PFSK-1 (cell line): ENCODE data around the gene SMCO4.

ENCODE experiments used
- FOXP2 ChIP-seq: optimal IDR thresholded peaks from 2 replicates; pipeline ENCODE3; 2011; ENCODE audit warnings: borderline replicate concordance, control low read depth, inconsistent platforms; ENCODE audit not compliant: insufficient read depth; ENCODE audit errors: extremely low read length, extremely low read depth
- POLR2AphosphoS5 ChIP-seq: IDR thresholded peaks from 2 replicates; pipeline ENCODE4 v1.6.1; 2012; ENCODE audit warnings: low read depth, mild to moderate bottlenecking, control low read depth, low read length, moderate library complexity
- SIN3A ChIP-seq: IDR thresholded peaks from 2 replicates; pipeline ENCODE4 v1.6.1; 2012; ENCODE audit warnings: mild to moderate bottlenecking, low read length, moderate library complexity, borderline replicate concordance; ENCODE audit not compliant: insufficient read depth
- TAF1 ChIP-seq: IDR thresholded peaks from 2 replicates; pipeline ENCODE4 v1.6.1; 2012; ENCODE audit warnings: low read length, control low read depth, borderline replicate concordance; ENCODE audit not compliant: insufficient read depth
- TF ChIP-seq, protein P1 (sequence below), 2 experiments: IDR thresholded peaks; 2 replicates each; pipeline versions ENCODE4 v1.6.1 to v1.8.0; 2011 to 2012; ENCODE audit warnings: low read depth in 2 of 2, low read length in 2 of 2, control low read depth in 1 of 2, inconsistent platforms in 1 of 2, mild to moderate bottlenecking in 1 of 2, moderate library complexity in 1 of 2; ENCODE audit not compliant: insufficient read depth in 1 of 2

Gene SMCO4

DNA sequence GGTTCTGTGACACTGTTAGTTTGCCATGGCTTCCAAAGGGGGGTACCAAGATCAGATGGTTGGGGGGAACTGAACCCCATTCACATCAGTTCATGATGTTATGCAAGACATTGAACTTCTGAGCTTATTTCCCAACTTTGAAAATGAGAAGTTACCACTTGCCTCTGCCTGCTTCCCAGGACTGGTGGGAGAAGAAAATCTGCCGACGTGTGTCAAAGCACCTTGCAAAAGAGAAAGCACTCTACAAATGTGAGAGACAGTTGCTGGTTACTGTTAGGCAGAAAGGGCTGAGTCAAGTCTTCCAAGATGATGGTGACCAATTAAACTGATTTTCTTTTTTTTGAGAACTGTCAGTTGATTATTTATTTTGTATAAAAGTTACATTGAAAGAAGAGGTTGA is 45.6 kb downstream of the SMCO4 start:
- TF ChIP-seq SIN3A = no peak
- TF ChIP-seq POLR2AphosphoS5 = no peak
- TF ChIP-seq, protein P1, sequence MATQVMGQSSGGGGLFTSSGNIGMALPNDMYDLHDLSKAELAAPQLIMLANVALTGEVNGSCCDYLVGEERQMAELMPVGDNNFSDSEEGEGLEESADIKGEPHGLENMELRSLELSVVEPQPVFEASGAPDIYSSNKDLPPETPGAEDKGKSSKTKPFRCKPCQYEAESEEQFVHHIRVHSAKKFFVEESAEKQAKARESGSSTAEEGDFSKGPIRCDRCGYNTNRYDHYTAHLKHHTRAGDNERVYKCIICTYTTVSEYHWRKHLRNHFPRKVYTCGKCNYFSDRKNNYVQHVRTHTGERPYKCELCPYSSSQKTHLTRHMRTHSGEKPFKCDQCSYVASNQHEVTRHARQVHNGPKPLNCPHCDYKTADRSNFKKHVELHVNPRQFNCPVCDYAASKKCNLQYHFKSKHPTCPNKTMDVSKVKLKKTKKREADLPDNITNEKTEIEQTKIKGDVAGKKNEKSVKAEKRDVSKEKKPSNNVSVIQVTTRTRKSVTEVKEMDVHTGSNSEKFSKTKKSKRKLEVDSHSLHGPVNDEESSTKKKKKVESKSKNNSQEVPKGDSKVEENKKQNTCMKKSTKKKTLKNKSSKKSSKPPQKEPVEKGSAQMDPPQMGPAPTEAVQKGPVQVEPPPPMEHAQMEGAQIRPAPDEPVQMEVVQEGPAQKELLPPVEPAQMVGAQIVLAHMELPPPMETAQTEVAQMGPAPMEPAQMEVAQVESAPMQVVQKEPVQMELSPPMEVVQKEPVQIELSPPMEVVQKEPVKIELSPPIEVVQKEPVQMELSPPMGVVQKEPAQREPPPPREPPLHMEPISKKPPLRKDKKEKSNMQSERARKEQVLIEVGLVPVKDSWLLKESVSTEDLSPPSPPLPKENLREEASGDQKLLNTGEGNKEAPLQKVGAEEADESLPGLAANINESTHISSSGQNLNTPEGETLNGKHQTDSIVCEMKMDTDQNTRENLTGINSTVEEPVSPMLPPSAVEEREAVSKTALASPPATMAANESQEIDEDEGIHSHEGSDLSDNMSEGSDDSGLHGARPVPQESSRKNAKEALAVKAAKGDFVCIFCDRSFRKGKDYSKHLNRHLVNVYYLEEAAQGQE (IDR thresholded peaks at IDR 0.05; ENCODE audit: insufficient read depth in 1 of 2, low read depth in 2 of 2, low read length in 2 of 2) = no peak
- TF ChIP-seq TAF1 = no peak
- no peak for TF ChIP-seq FOXP2

- TF ChIP-seq TAF1 (no peak), FOXP2 (no peak)
- TF ChIP-seq, protein P1 (IDR thresholded peaks at IDR 0.05; ENCODE audit: insufficient read depth in 1 of 2, low read depth in 2 of 2, low read length in 2 of 2) = no peak
Measured at GRCh38 chr11:93494357-93494756, 48.8 kb downstream of the SMCO4 start.

GRCh38 chr11:93493252-93493897 is 49.8 kb downstream of the SMCO4 start:
- TF ChIP-seq TAF1 (no peak), POLR2AphosphoS5 (no peak), FOXP2 (no peak), SIN3A (no peak)
- TF ChIP-seq, protein P1 (IDR thresholded peaks at IDR 0.05; ENCODE audit: insufficient read depth in 1 of 2, low read depth in 2 of 2, low read length in 2 of 2) = no peak

GRCh38 chr11:93492464-93493251 is 50.5 kb downstream of the SMCO4 start:
- TF ChIP-seq, protein P1 (IDR thresholded peaks at IDR 0.05; ENCODE audit: insufficient read depth in 1 of 2, low read depth in 2 of 2, low read length in 2 of 2) = no peak
- TF ChIP-seq SIN3A (no peak), POLR2AphosphoS5 (no peak), FOXP2 (no peak), TAF1 (no peak)
